Measurements from ENCODE around the gene GALNT10. TPM values are rescaled to one million over a fixed set of nuclear protein-coding genes. Genes with fewer than 3 reads are reported as not detected.
A peak's percentile ranks its signal among the peaks of the same experiment; 100 is the strongest.

Gene GALNT10
- total and polyA plus RNA-seq, 2 of the 8 experiments (the other 6 are each of a cell fraction or from before 2014, with no cell fraction given) = 4.6 to 15.5 TPM

- no peaks in the 10 kb centered on the region for H4K20me1 ChIP-seq (replicated peaks in 1 of 2; ENCODE audit: control insufficient read depth in 1 of 2, insufficient read depth in 2 of 2, low read length in 2 of 2)
- no peak overlapping the region for H2BK12ac ChIP-seq (ENCODE audit: low read depth, low read length)
- no peaks in the 10 kb centered on the region for H3K4me1 ChIP-seq (replicated peaks in 1 of 4; ENCODE audit: control insufficient read depth in 3 of 4, insufficient read depth in 4 of 4, low read length in 3 of 4)
- no peak overlapping the region for H2BK15ac ChIP-seq (ENCODE audit: low read length)
- H3K79me1 ChIP-seq (ENCODE audit: low read depth, low read length) = no peaks in the 10 kb centered on the region
- H4K8ac ChIP-seq (ENCODE audit: extremely low read depth, insufficient read depth, low read length) = no peak overlapping the region
- H3K9me3 ChIP-seq (ENCODE audit: insufficient read depth in 2 of 2, low read depth in 1 of 2, low read length in 1 of 2) = no peaks in the 10 kb centered on the region
- no peaks in the 10 kb centered on the region for H3K36me3 ChIP-seq (ENCODE audit: control insufficient read depth in 2 of 4, insufficient read depth in 4 of 4, low read length in 3 of 4)
- no peak overlapping the region for H3K9ac ChIP-seq (replicated peaks in 1 of 4; ENCODE audit: extremely low read depth in 1 of 4, low read depth in 3 of 4, low read length in 3 of 4)
- POLR2A ChIA-PET (ENCODE audit: partially characterized antibody) = no interaction called here
- no peak overlapping the region for H2AK5ac ChIP-seq (ENCODE audit: low read depth, low read length)
- no peaks in the 10 kb centered on the region for H3K27me3 ChIP-seq (replicated peaks in 1 of 4; ENCODE audit: control insufficient read depth in 3 of 4, extremely low read depth in 1 of 4, insufficient read depth in 3 of 4, low read length in 3 of 4)
- no peaks in the 10 kb centered on the region for H3K79me2 ChIP-seq (ENCODE audit: control insufficient read depth in 1 of 2, insufficient read depth in 2 of 2, low read length in 2 of 2)
- H3K4me2 ChIP-seq (ENCODE audit: insufficient read depth in 1 of 2, low read depth in 2 of 2, low read length in 2 of 2) = no peak overlapping the region
- no peak overlapping the region for H3K56ac ChIP-seq (replicated peaks; ENCODE audit: insufficient read length, low read depth, low read length)
- no peak overlapping the region for H2AFZ ChIP-seq (ENCODE audit: low read length)
- no peak overlapping the region for H2BK20ac ChIP-seq (ENCODE audit: low read length)
- no peak overlapping the region for H2BK120ac ChIP-seq (replicated peaks; ENCODE audit: low read depth, low read length)
- H3K27ac ChIP-seq (ENCODE audit: low read depth, low read length) = no peak overlapping the region
- WGBS, 2 experiments (ENCODE audit: extremely low coverage in 1 of 2, insufficient coverage in 1 of 2, insufficient read length in 1 of 2, insufficient replicate concordance in 2 of 2, low coverage in 1 of 2, low lambda C conversion rate in 2 of 2, missing lambda C conversion rate in 1 of 2) = 86% methylated on average over 6 of the region's 6 CpGs; no CpG with 5 or more reads in 1 of the 2 experiments
- CTCF ChIA-PET (ENCODE audit: partially characterized antibody) = interaction anchor here (0.7 to 2.1 kb wide), 6 partner anchors 11 to 820 kb away, joined by 3 to 5 read pairs (median 3); no protein-coding TSS in a partner anchor
- H3K4ac ChIP-seq (replicated peaks; ENCODE audit: insufficient read length, low read depth, low read length) = no peak overlapping the region
- H4K5ac ChIP-seq (ENCODE audit: insufficient read length, low read depth, low read length) = no peak overlapping the region
- H3K23ac ChIP-seq (ENCODE audit: insufficient read length) = no peak overlapping the region
- FAIRE-seq (no peak), DNase-seq (ENCODE audit: low read depth in 1 of 2, low spot score in 2 of 2) (peak in 1 of 2 experiments; percentile 11)
- no peak overlapping the region for H2BK5ac ChIP-seq (ENCODE audit: low read depth, low read length)
- no peak overlapping the region for H3K4me3 ChIP-seq (ENCODE audit: extremely low read depth in 1 of 4, insufficient read depth in 2 of 4, low read depth in 3 of 4, low read length in 4 of 4)
- no peak overlapping the region for H3K18ac ChIP-seq (ENCODE audit: extremely low read depth, low read length)
- H3K14ac ChIP-seq (ENCODE audit: insufficient read length) = no peak overlapping the region
- no peak overlapping the region for H4K91ac ChIP-seq (replicated peaks; ENCODE audit: insufficient read length, low read length)
- no peaks in the 10 kb centered on the region for H3K23me2 ChIP-seq (ENCODE audit: low read depth, low read length)
- TF ChIP-seq NANOG (IDR thresholded peaks at IDR 0.05; ENCODE audit: insufficient read depth, low read depth, low read length, poor library complexity, severe bottlenecking) (no peak), ASH2L (IDR thresholded peaks at IDR 0.05; ENCODE audit: low read length) (no peak), BRCA1 (IDR thresholded peaks at IDR 0.05; ENCODE audit: low read depth, low read length) (no peak), YY1 (IDR thresholded peaks at IDR 0.05; ENCODE audit: low read depth, low read length) (no peak), HDAC2 (IDR thresholded peaks at IDR 0.05; ENCODE audit: borderline replicate concordance in 1 of 2, low read depth in 2 of 2, low read length in 2 of 2) (no peak), CTBP2 (IDR thresholded peaks at IDR 0.05; ENCODE audit: borderline replicate concordance, insufficient read depth, insufficient read length, low read length) (no peak), RNF2 (IDR thresholded peaks at IDR 0.05; ENCODE audit: borderline replicate concordance, low read depth, low read length, missing control alignments, poor library complexity, severe bottlenecking) (no peak), SIX5 (IDR thresholded peaks at IDR 0.05; ENCODE audit: low read depth, low read length) (no peak), MAFK (IDR thresholded peaks at IDR 0.05; ENCODE audit: low read depth, low read length) (no peak), ATF2 (IDR thresholded peaks at IDR 0.05; ENCODE audit: low read length) (no peak)
Observed at GRCh38 chr5:154316223-154316935, 125.8 kb downstream of the GALNT10 start.
